UCSD-AML1 (cell line): ENCODE results near the gene OR2AP1.
"Not testable (repeated sequence)": the region's sequence is repeated elsewhere in the genome, so short reads cannot be mapped to it uniquely, and the experiment has no call there.

Experiments
- DNase-seq: peaks from one replicate; lab custom pipeline; 2025; ENCODE audit not compliant: unreplicated experiment; lab: John Stamatoyannopoulos, UW

The OR2AP1 gene

GRCh38 chr12:55572168-55572567 is at the start of gene OR2AP1:
Gene OR2AP1 (plus strand): TSS chr12:55572468. CDS start chr12:55574415, 1,947 bp downstream.
- no peak for DNase-seq

DNA sequence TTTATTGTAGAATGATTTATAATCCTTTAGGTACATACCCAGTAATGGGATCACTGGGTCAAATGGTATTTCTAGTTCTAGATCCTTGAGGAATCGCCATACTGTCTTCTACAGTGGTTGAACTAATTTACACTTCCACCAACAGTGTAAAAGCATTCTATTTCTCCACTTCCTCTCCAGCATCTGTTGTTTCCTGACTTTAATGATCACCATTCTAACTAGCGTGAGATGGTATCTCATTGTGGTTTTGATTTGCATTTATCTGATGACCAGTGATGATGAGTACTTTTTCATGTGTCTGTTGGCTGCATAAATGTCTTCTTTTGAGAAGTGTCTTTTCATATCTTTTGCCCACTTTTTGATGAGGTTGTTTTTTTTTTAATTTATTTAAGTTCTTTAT is 24.0 kb upstream of the OR2AP1 start:
- not testable (repeated sequence) for DNase-seq

- DNase-seq = no peak
Observed at GRCh38 chr12:55548756-55549155, 23.5 kb upstream of the OR2AP1 start.

DNA sequence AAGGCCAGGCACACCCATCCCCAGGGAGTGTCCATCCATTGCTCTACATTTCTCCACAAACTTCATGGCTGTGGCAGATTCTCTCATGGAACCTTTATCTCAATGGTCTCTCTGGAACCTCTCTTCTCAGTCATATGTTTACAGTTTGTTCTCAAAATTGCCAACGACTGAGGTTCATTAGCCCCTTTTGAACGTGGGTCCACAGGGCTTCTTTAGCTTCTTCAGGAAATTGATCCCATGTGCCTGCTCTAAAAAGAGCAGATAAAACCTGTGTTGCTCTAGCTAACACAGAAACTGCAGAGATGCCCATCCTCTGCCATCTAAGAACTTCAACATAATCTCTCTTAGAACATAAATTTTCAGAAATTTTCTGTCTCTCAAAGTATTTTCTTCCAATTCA is 23.0 kb upstream of the OR2AP1 start, which contains the start of gene OR6C4:
TSS of gene OR6C4 (plus strand) at position 301 of the 400 bp plus-strand sequence. CDS start 1,625 bp downstream, outside the sequence.
- no peak for DNase-seq

DNA sequence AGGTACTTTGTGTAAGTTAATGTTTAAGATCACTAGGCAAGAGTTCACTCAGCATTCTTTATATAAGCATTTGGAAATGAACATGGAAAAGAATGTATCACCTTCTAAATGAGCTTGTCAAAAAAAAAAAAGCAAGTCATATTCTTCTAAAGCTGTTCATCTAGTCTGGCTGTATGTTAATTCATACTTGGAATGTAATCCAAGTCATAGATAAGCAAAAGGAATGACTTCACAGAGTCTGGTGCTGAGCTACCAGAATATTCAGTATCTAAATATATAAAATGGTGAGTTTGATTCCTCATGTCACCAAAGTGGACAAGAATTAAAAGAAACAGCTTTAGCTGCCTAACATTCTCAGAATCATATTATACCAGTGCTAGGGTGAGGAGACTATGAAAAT is 18.0 kb upstream of the OR2AP1 start:
- DNase-seq = no peak

DNA sequence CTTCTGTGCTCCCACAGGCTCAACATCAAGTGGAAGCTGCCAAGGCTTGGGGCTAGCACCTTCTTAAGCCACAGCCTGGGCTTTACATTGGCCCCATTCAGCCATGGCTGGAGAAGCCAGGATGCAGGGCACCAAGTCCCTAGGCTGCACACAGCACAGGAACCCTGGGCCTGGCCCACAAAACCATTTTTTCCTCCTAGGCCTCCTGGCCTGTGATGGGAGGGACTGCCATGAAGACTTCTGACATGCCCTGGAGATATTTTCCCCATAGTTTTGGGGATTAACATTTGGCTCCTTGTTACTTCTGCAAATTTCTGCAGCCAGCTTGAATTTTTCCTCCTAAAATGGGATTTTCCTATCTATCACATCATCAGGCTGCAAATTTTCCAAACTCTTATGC is 2.2 kb upstream of the OR2AP1 start:
- DNase-seq = not testable (repeated sequence)

DNA sequence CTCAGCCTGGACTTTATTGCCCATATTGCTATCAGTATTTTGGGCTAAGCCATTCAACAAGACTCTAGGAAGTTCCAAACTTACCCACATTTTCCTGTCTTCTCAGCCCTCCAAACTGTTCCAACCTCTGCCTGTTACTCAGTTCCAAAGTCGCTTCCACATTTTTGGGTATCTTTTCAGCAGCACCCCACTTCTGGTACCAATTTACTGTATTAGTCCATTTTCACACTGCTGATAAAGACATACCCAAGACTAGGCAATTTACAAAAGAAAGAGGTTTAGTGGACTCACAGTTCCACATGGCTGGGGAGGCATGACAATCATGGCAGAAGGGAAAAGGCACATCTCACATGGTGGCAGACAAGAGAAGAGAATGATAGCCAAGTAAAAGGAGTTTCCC is 1.6 kb upstream of the OR2AP1 start:
- not testable (repeated sequence) for DNase-seq

GRCh38 chr12:55582066-55582465 is 9.8 kb downstream of the OR2AP1 start:
- DNase-seq = no peak

DNA sequence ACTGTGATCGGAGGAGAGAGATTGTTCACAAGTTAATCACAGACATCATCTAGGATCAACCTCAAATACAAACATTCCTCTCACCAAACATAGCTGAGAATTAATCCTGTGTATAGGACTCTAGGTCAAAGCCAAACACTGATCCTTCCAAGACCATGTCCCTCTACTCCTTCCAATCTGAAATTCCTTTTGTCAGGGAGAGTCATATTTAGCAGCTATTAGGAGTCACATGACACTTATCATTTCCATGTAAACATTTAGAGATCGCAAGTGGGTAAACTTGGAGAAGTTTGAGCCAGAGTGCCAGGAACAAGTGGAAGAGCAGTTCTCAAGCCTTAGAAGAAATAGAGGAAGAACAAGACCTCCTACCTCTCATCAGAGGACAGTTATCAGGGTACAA is 13.5 kb downstream of the OR2AP1 start:
- no peak for DNase-seq

DNA sequence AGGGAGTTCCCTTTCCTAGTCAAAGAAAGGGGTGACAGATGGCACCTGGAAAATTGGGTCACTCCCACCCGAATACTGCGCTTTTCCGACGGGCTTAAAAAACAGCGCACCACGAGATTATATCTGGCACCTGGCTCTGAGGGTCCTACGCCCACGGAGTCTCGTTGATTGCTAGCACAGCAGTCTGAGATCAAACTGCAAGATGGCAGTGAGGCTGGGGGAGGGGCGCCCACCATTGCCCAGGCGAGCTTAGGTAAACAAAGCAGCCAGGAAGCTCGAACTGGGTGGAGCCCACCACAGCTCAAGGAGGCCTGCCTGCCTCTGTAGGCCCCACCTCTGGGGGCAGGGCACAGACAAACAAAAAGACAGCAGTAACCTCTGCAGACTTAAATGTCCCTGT is 17.9 kb downstream of the OR2AP1 start:
- not testable (repeated sequence) for DNase-seq

DNA sequence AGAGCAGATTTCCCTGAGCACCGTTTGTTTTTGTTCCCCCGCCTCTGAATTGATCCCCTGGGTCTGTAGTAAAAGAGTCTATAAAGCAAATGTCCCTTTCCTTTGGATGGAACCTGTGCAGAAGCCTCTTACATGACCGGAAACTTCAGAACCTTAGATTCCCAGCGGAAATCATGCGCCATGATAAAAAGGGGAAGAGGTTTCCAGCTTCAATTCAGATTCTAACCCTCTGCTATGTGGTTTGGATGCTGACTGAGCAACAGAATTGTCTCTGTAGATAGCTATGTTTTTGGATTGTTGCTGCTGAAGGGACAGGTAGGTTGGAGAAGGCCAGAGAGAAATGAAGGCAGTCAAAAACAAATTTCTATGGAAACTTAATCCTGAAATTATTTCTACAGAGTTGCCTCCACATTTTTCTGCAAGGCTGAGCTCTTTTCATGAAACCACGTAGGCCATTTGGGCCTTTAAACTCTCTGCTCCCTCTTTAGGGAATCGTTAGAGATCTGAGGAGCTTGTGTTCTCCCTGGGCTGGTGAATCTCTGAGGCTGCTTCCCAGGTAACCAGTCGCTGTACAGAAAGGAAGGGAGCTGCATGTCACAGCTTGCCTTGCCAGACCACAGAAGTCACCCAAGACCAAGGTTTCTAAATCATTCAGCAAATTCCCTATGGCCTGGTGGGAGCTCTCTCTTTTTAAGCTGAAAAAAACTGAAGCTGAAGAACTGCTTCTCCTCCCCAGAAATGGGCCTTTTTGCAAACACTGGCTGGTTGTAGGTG is 35.7 kb downstream of the OR2AP1 start:
- no peak for DNase-seq

- DNase-seq = no peak
Observed at GRCh38 chr12:55610598-55610997, 38.3 kb downstream of the OR2AP1 start.

DNA sequence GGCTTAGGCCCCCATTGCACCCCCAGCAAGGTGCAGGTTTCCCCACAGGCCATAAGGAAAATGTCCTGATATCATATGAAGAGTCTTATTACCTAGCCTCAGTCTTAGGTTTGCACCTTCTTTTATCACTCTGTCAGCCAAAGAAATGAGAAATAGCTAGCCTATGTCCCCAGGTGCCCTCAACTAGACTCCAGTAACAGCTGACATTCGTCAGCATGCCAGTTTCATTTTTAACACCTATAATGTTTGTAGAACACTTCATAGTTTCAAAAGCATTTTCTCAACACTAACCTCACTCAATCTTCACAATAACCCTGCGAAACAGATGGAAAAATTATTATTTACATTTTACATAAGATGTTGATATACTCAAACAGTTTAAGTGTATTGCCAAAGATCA is 40.4 kb downstream of the OR2AP1 start:
- no peak for DNase-seq

- no peak for DNase-seq
Observed at GRCh38 chr12:55614764-55615163, 42.5 kb downstream of the OR2AP1 start.

GRCh38 chr12:55619354-55620138 is 47.3 kb downstream of the OR2AP1 start:
- DNase-seq = no peak

DNA sequence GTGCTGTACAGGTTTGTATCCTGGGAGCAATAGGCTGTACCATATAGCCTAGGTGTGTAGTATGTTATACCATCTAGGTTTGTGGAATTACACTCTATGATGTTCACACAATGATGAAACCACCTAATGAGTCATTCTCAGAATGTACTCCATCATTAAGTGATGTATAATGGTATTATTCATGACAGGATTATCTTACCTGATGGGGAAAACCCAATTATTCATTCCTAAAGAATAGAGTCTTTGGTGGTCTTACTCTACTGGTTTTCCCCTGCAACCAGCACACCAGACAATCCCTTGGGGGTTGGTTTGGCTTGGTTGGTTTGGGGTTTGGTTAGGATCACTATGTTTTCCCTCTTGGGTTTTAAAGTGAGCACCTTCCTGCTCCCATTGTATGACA is 51.8 kb downstream of the OR2AP1 start:
- no peak for DNase-seq
